ENCODE measurements around the gene ARSB.

Gene ARSB

DNA sequence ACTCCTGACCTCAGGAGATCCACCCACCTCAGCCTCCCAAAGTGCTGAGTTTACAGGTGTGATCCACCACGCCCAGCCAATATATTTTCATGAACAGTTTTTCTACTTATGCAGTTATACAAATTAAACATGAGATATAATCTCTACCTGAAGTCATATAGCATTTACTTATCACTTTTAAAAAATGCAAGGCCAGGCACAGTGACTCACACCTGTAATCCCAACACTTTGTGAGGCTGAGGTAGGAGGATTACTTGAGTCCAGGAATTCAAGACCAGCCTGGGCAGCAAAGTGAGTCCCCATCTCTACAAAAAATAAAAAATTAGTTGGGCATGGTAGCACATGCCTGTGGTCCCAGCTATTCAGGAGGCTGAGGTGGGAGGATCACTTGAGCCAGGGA lies 171.8 kb downstream of the ARSB start:
- DNase-seq (ENCODE audit: extremely low spot score): no peak
- CTCF ChIA-PET: no interaction called here
- no peak for TF ChIP-seq FOXA1 (IDR thresholded peaks at IDR 0.05)
- no peak for TF ChIP-seq HDGF (IDR thresholded peaks at IDR 0.05; ENCODE audit: borderline replicate concordance)
- no peak for TF ChIP-seq SP1 (IDR thresholded peaks at IDR 0.05)
- no peak for TF ChIP-seq LEF1 (IDR thresholded peaks at IDR 0.05; ENCODE audit: borderline replicate concordance)
- TF ChIP-seq FOXK2 (IDR thresholded peaks at IDR 0.05): no peak
- TF ChIP-seq CTBP1 (IDR thresholded peaks at IDR 0.05; ENCODE audit: borderline replicate concordance): no peak
- TF ChIP-seq SUZ12 (IDR thresholded peaks at IDR 0.05): no peak
- TF ChIP-seq L3MBTL2 (conservative IDR thresholded peaks at IDR 0.05): no peak
- no peak for TF ChIP-seq ZNF384 (IDR thresholded peaks at IDR 0.05)
- TF ChIP-seq ARNT (IDR thresholded peaks at IDR 0.05): no peak
- TF ChIP-seq NFRKB (IDR thresholded peaks at IDR 0.05): no peak
- no peak for TF ChIP-seq BHLHE40 (IDR thresholded peaks at IDR 0.05; ENCODE audit: borderline replicate concordance)
- no peak for TF ChIP-seq TARDBP (IDR thresholded peaks at IDR 0.05)
- no peak for TF ChIP-seq FOXM1 (IDR thresholded peaks at IDR 0.05; ENCODE audit: borderline replicate concordance)
- POLR2A ChIA-PET: no interaction called here

DNA sequence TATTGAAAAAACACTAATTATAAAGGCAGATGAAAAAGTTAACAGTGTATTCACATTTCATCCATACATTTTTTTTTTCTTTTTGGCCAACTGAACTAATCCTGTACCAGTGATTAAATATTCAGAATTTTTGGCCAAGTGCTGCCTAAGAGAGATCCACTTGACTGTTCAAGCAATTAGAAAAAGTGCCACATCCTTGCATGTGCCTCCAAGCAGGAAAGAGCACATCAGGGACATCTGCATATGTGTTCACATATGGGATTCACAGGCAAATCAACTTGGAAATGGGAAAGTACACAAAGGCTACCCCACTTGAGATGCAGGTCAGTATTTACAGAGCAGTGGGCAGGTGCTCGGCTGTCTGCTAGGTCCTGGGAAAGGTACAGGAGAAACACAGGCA lies 173.2 kb downstream of the ARSB start:
- TF ChIP-seq BHLHE40 (IDR thresholded peaks at IDR 0.05; ENCODE audit: borderline replicate concordance): no peak
- TF ChIP-seq HDGF (IDR thresholded peaks at IDR 0.05; ENCODE audit: borderline replicate concordance): no peak
- CTCF ChIA-PET: no interaction called here
- DNase-seq (ENCODE audit: extremely low spot score): no peak
- POLR2A ChIA-PET: no interaction called here

DNA sequence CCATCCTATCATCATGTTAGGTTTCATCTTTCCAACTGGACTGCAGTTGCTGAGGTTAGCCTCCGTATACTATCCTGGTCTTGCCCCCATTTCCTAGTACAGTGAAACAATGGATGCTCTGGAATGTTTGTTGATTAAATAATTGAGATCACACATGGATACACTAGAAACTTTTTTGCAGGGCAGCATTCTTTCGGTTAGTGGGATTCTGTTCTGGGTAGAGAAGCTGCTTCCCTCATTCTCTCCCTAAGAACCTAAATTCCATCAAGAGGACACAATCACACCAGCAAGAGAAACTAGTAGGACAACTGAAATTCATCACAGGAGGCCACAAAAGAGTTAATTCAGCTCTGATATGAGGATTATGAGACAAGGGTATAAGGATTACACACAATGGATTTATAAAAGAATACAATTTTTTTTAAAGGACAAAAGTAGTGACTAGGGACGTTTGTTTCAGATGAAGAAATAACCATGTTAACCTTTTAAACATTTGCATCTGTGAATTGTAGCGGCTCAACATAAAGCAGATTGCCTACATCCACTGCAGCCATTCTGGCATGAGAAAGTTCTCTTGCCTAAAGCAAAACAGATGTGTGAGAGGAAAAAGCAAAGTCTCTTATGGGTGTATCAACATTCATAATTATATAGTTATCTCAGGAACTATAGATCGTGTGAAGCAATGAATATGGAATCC lies 173.8 kb downstream of the ARSB start:
- POLR2A ChIA-PET: no interaction called here
- CTCF ChIA-PET: interaction anchor here (0.9 kb wide), 1 partner anchor 8 kb away, joined by 3 read pairs; no protein-coding TSS in a partner anchor
- DNase-seq (ENCODE audit: extremely low spot score): no peak
- TF ChIP-seq BHLHE40 (IDR thresholded peaks at IDR 0.05; ENCODE audit: borderline replicate concordance): no peak
- TF ChIP-seq FOXM1 (IDR thresholded peaks at IDR 0.05; ENCODE audit: borderline replicate concordance): no peak
- TF ChIP-seq LEF1 (IDR thresholded peaks at IDR 0.05; ENCODE audit: borderline replicate concordance): no peak
- no peak for TF ChIP-seq NFRKB (IDR thresholded peaks at IDR 0.05)
- TF ChIP-seq SP1 (IDR thresholded peaks at IDR 0.05): no peak
- TF ChIP-seq TARDBP (IDR thresholded peaks at IDR 0.05): no peak
- TF ChIP-seq ELF4 (IDR thresholded peaks at IDR 0.05): no peak
- TF ChIP-seq ARNT (IDR thresholded peaks at IDR 0.05): no peak
- no peak for TF ChIP-seq FOXA1 (IDR thresholded peaks at IDR 0.05)
- TF ChIP-seq CTBP1 (IDR thresholded peaks at IDR 0.05; ENCODE audit: borderline replicate concordance): no peak
- TF ChIP-seq L3MBTL2 (conservative IDR thresholded peaks at IDR 0.05): no peak
- TF ChIP-seq FOXK2 (IDR thresholded peaks at IDR 0.05): no peak

DNA sequence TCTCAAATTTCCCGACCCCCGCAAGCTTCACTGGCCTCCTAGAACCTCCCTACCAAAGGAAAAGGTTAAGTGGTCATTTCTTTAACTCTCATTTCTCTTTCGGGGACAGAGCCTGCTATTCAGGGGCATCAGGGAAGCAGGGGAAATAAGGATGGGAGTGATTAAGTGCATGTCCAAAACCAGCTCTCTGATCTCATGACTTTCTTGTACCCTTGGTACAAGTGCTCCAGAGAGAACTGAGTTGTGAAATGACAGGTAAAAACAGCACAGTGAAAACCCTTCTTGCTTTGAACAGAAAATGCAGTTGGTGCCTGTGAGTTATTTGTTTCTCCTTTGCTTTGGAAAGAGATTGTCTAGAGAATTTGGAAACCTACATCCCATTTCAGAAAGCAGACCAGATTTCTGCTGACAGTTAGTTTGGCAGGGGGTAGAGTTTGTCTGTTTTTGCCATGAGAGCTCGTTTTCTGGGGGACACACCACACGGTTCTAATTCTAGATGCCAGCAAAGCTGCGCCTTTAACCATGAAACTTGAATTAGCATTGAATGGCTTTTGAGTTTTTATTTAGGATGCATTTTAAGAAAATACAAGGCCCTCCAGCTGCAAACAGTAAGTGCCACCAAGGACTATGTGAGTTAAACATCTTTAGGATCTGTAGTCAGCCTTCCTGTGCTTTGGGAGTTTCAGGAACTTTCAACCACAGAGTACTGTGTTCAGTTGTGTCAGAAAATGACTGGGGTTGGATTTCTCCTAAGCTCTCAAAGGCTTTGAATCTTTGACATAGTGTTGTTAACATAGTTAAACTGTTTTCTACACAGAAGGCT lies 174.8 kb downstream of the ARSB start:
- POLR2A ChIA-PET: interaction anchor here (0.5 kb wide), 1 partner anchor 105 kb away, joined by 3 read pairs; no protein-coding TSS in a partner anchor
- CTCF ChIA-PET: interaction anchor here (0.9 kb wide), 1 partner anchor 9 kb away, joined by 3 read pairs; no protein-coding TSS in a partner anchor

DNA sequence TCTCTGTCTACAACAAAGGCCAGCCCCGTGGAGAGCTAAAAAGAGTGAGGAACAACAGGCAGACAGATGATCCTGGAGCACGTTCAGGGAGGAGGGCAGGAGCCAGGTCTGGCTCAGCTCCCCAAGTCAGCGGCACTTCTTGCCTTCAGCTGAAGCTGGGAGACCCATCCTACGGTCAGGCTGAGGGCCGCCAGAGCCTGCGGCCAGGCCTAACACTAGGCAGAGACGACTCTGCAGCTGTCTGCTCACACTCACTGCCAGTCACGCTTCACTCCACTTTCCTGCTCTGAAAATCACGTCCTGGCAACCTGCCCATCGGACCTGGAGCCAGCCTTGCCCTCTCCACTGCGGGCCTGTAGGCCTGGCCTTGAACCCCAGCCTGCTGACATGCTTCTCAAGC lies 175.7 kb downstream of the ARSB start:
- ChIA-PET CTCF (no interaction called here), POLR2A (no interaction called here)
- no peak for TF ChIP-seq TARDBP (IDR thresholded peaks at IDR 0.05)
- TF ChIP-seq FOXA1 (IDR thresholded peaks at IDR 0.05): no peak
- no peak for DNase-seq (ENCODE audit: extremely low spot score)

More for the DNA sequence above, 174.8 kb downstream of the ARSB start:
- TF ChIP-seq TARDBP (IDR thresholded peaks at IDR 0.05) (no peak), ZNF384 (IDR thresholded peaks at IDR 0.05) (no peak), ELF4 (IDR thresholded peaks at IDR 0.05) (no peak)
- no peak for DNase-seq (ENCODE audit: extremely low spot score)

DNA sequence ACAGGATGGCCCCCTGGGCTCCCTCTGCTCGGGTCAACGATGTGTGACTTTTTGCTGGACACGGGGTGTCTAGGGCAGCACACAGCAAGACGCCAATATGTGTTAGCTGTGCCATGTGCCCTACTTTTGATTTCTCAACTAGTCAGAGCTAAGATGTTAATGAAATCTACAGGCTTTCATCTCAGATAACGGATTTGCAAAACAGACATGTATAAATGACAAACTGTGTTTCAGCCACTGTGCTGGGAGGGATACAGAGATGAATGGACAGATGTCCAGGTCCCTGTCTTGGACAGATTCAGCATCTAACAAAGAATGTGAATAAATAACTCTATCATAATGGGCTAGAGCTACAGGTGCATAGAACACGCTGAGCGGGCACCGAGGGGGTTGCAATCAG lies 176.3 kb downstream of the ARSB start:
- POLR2A ChIA-PET: no interaction called here
- no peak for DNase-seq (ENCODE audit: extremely low spot score)
- TF ChIP-seq HDGF (IDR thresholded peaks at IDR 0.05; ENCODE audit: borderline replicate concordance) (no peak), ZNF384 (IDR thresholded peaks at IDR 0.05) (no peak), TARDBP (IDR thresholded peaks at IDR 0.05) (no peak), ARNT (IDR thresholded peaks at IDR 0.05) (no peak), SUZ12 (IDR thresholded peaks at IDR 0.05) (no peak), FOXK2 (IDR thresholded peaks at IDR 0.05) (no peak), BHLHE40 (IDR thresholded peaks at IDR 0.05; ENCODE audit: borderline replicate concordance) (no peak), ELF4 (IDR thresholded peaks at IDR 0.05) (no peak), L3MBTL2 (conservative IDR thresholded peaks at IDR 0.05) (no peak), CTBP1 (IDR thresholded peaks at IDR 0.05; ENCODE audit: borderline replicate concordance) (no peak), FOXA1 (IDR thresholded peaks at IDR 0.05) (no peak), NFRKB (IDR thresholded peaks at IDR 0.05) (no peak)
- TF ChIP-seq, protein P1, sequence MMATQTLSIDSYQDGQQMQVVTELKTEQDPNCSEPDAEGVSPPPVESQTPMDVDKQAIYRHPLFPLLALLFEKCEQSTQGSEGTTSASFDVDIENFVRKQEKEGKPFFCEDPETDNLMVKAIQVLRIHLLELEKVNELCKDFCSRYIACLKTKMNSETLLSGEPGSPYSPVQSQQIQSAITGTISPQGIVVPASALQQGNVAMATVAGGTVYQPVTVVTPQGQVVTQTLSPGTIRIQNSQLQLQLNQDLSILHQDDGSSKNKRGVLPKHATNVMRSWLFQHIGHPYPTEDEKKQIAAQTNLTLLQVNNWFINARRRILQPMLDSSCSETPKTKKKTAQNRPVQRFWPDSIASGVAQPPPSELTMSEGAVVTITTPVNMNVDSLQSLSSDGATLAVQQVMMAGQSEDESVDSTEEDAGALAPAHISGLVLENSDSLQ (IDR thresholded peaks at IDR 0.05): no peak
- CTCF ChIA-PET: no interaction called here

DNA sequence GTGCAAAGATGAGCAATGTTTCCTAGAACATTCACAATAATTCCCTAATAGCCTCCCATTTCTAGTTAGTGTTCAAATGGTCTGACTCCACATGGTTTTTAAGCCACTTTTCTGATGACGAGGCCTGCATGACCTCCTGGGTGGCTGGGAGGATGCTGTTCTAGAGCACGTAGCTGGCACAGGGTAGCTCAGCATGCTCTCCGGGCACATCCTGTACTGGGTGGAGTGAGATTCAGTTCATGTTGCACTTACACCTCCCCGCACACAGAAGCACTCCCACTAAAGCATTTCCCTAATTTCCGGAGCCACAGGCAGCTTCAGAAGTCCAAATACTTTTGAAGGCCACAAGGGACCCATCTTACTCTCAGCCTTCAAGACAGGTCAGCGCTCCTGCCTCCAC lies 176.7 kb downstream of the ARSB start:
- ChIA-PET CTCF (no interaction called here), POLR2A (no interaction called here)
- no peak for TF ChIP-seq L3MBTL2 (conservative IDR thresholded peaks at IDR 0.05)
- TF ChIP-seq CTBP1 (IDR thresholded peaks at IDR 0.05; ENCODE audit: borderline replicate concordance): no peak
- DNase-seq (ENCODE audit: extremely low spot score): no peak

DNA sequence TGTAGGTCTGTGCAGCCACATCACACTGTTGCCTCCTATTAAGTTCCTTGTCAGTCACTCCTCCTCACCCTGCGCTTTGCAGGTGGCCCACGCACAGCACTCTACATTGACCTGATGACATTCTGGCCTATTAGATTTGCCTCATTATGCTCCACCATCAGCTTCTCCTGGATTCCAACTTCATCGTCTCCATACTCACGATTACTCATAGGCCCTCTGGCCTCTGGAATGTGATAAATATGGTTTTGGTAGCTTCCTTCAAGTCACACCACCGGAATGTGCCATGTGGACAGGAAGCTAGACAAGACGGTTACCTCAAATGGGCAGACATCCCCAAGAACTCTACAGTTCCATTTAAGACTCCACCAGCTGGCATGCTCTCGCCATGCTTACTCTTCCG lies 178.6 kb downstream of the ARSB start:
- TF ChIP-seq FOXM1 (IDR thresholded peaks at IDR 0.05; ENCODE audit: borderline replicate concordance) (no peak), FOXK2 (IDR thresholded peaks at IDR 0.05) (no peak), ZNF384 (IDR thresholded peaks at IDR 0.05) (no peak), NFRKB (IDR thresholded peaks at IDR 0.05) (no peak), CTBP1 (IDR thresholded peaks at IDR 0.05; ENCODE audit: borderline replicate concordance) (no peak), TARDBP (IDR thresholded peaks at IDR 0.05) (no peak), SP1 (IDR thresholded peaks at IDR 0.05) (no peak), SUZ12 (IDR thresholded peaks at IDR 0.05) (no peak), HDGF (IDR thresholded peaks at IDR 0.05; ENCODE audit: borderline replicate concordance) (no peak), ELF4 (IDR thresholded peaks at IDR 0.05) (no peak), FOXA1 (IDR thresholded peaks at IDR 0.05) (no peak), BHLHE40 (IDR thresholded peaks at IDR 0.05; ENCODE audit: borderline replicate concordance) (no peak), ARNT (IDR thresholded peaks at IDR 0.05) (no peak), L3MBTL2 (conservative IDR thresholded peaks at IDR 0.05) (no peak), LEF1 (IDR thresholded peaks at IDR 0.05; ENCODE audit: borderline replicate concordance) (no peak)
- TF ChIP-seq, protein P1 (IDR thresholded peaks at IDR 0.05): no peak
- DNase-seq (ENCODE audit: extremely low spot score): no peak
- ChIA-PET POLR2A (no interaction called here), CTCF (no interaction called here)
